ENCODE results near the gene HLA-DPB1.

GRCh38 chr6:33103776-33104175 lies 28.0 kb downstream of the HLA-DPB1 start:
- TF ChIP-seq, protein P1, sequence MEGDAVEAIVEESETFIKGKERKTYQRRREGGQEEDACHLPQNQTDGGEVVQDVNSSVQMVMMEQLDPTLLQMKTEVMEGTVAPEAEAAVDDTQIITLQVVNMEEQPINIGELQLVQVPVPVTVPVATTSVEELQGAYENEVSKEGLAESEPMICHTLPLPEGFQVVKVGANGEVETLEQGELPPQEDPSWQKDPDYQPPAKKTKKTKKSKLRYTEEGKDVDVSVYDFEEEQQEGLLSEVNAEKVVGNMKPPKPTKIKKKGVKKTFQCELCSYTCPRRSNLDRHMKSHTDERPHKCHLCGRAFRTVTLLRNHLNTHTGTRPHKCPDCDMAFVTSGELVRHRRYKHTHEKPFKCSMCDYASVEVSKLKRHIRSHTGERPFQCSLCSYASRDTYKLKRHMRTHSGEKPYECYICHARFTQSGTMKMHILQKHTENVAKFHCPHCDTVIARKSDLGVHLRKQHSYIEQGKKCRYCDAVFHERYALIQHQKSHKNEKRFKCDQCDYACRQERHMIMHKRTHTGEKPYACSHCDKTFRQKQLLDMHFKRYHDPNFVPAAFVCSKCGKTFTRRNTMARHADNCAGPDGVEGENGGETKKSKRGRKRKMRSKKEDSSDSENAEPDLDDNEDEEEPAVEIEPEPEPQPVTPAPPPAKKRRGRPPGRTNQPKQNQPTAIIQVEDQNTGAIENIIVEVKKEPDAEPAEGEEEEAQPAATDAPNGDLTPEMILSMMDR (IDR thresholded peaks at IDR 0.05): no peak
- TF ChIP-seq POLR2A (IDR thresholded peaks at IDR 0.05): no peak
